Karpas-422 (cell line): ENCODE data around the gene GDNF. TPM values are rescaled to one million over a fixed set of nuclear protein-coding genes. Genes with fewer than 3 reads are reported as not detected.

ENCODE experiments used
- DNase-seq: peaks from one replicate; pipeline ENCODE4 v3.0.0-alpha.2; 2015
- H2AFZ ChIP-seq: fragments of 200-600 bp; sonication (generic); 2 replicates; pipeline ENCODE4 v1.6.1; 2014; ENCODE audit warnings: antibody characterized with exemption, low read length, mixed read lengths
- H3K27ac ChIP-seq: fragments of 200-600 bp; sonication (generic); 2 replicates; pipeline ENCODE4 v1.5.1; 2014; ENCODE audit warnings: mild to moderate bottlenecking, low read length, moderate library complexity
- H3K27me3 ChIP-seq: fragments of 200-600 bp; sonication (generic); 2 replicates; pipeline ENCODE4 v1.6.1; 2014; ENCODE audit warnings: low read length, mixed read lengths
- H3K36me3 ChIP-seq: fragments of 200-600 bp; sonication (generic); 2 replicates; pipeline ENCODE4 v1.6.1; 2014; ENCODE audit warnings: low read length, mixed read lengths; ENCODE audit not compliant: insufficient read depth
- H3K4me1 ChIP-seq: fragments of 200-600 bp; sonication (generic); 2 replicates; pipeline ENCODE4 v1.6.1; 2014; ENCODE audit warnings: mild to moderate bottlenecking, low read length, mixed read lengths
- H3K4me2 ChIP-seq: fragments of 200-600 bp; sonication (generic); 2 replicates; pipeline ENCODE4 v1.6.1; 2014; ENCODE audit warnings: low read length, low read depth, mild to moderate bottlenecking; ENCODE audit not compliant: poor library complexity, severe bottlenecking
- H3K4me3 ChIP-seq: fragments of 200-600 bp; sonication (generic); 2 replicates; pipeline ENCODE4 v1.5.1; 2014; ENCODE audit warnings: mild to moderate bottlenecking, antibody characterized with exemption, low read length, mixed read lengths
- H3K79me2 ChIP-seq: fragments of 200-600 bp; sonication (generic); 2 replicates; pipeline ENCODE4 v1.6.1; 2014; ENCODE audit warnings: mild to moderate bottlenecking, low read length, mixed read lengths
- H3K9ac ChIP-seq: fragments of 200-600 bp; sonication (generic); 2 replicates; pipeline ENCODE4 v1.6.0; 2014; ENCODE audit warnings: low read length
- H3K9me2 ChIP-seq: fragments of 200-600 bp; sonication (generic), shearing (Covaris generic); replicated peaks from 2 replicates; pipeline ENCODE4 v1.6.0; 2014; ENCODE audit warnings: mild to moderate bottlenecking, low read length, moderate library complexity; ENCODE audit not compliant: insufficient read depth
- H3K9me3 ChIP-seq: fragments of 300-700, 200-600 bp; sonication (generic); 2 replicates; pipeline ENCODE4 v1.6.1; 2014; ENCODE audit warnings: low read length, mixed read lengths
- H4K20me1 ChIP-seq: fragments of 200-600 bp; sonication (generic); 2 replicates; pipeline ENCODE4 v1.6.1; 2014; ENCODE audit warnings: mild to moderate bottlenecking, antibody characterized with exemption, low read length, low read depth; ENCODE audit not compliant: insufficient read depth
- total RNA-seq: library from RNA; depleted of rRNA; stranded (reverse); fragments of >200 nt; shearing (Covaris generic); gene quantifications from 2 replicates; pipeline ENCODE4 v1.2.3, GENCODE V29; 2014; ENCODE audit warnings: low replicate concordance

GDNF gene
- total RNA-seq, 1 experiment from 2014 or later = not detected

- Histone ChIP-seq H2AFZ (no peak overlapping the region), H4K20me1 (no peaks in the 10 kb centered on the region), H3K9ac (no peak overlapping the region), H3K36me3 (no peaks in the 10 kb centered on the region), H3K27ac (no peak overlapping the region), H3K4me1 (no peaks in the 10 kb centered on the region), H3K4me2 (no peak overlapping the region), H3K79me2 (no peaks in the 10 kb centered on the region), H3K4me3 (no peak overlapping the region), H3K27me3 (no peaks in the 10 kb centered on the region), H3K9me3 (no peaks in the 10 kb centered on the region), H3K9me2 (no peaks in the 10 kb centered on the region)
- DNase-seq = no peak
Observed at GRCh38 chr5:37808945-37809344, 30.9 kb downstream of the GDNF start.

GRCh38 chr5:37807621-37808301 lies 32.1 kb downstream of the GDNF start:
- no peak overlapping the region for H3K27ac ChIP-seq

GRCh38 chr5:37807015-37807414 lies 32.8 kb downstream of the GDNF start:
- no peak overlapping the region for H3K9ac ChIP-seq
- H3K27me3 ChIP-seq = no peaks in the 10 kb centered on the region
- no peaks in the 10 kb centered on the region for H4K20me1 ChIP-seq
- no peaks in the 10 kb centered on the region for H3K36me3 ChIP-seq
- H3K9me3 ChIP-seq = no peaks in the 10 kb centered on the region
- H3K79me2 ChIP-seq = no peaks in the 10 kb centered on the region
- no peak for DNase-seq
- no peak overlapping the region for H3K4me3 ChIP-seq
- no peak overlapping the region for H2AFZ ChIP-seq
- H3K4me2 ChIP-seq = no peak overlapping the region
- H3K4me1 ChIP-seq = no peaks in the 10 kb centered on the region
- H3K9me2 ChIP-seq = no peaks in the 10 kb centered on the region
- no peak overlapping the region for H3K27ac ChIP-seq

More at GRCh38 chr5:37807621-37808301, 32.1 kb downstream of the GDNF start:
- Histone ChIP-seq H3K79me2 (no peaks in the 10 kb centered on the region), H3K4me3 (no peak overlapping the region), H4K20me1 (no peaks in the 10 kb centered on the region), H3K9me2 (no peaks in the 10 kb centered on the region), H3K36me3 (no peaks in the 10 kb centered on the region), H3K4me2 (no peak overlapping the region), H3K27me3 (no peaks in the 10 kb centered on the region), H3K9me3 (no peaks in the 10 kb centered on the region), H3K4me1 (no peaks in the 10 kb centered on the region), H3K9ac (no peak overlapping the region), H2AFZ (no peak overlapping the region)
- DNase-seq = no peak

- H3K27me3 ChIP-seq = no peaks in the 10 kb centered on the region
- H2AFZ ChIP-seq = no peak overlapping the region
- no peaks in the 10 kb centered on the region for H4K20me1 ChIP-seq
- no peaks in the 10 kb centered on the region for H3K4me1 ChIP-seq
- no peak for DNase-seq
- no peak overlapping the region for H3K4me2 ChIP-seq
- no peaks in the 10 kb centered on the region for H3K79me2 ChIP-seq
- H3K4me3 ChIP-seq = no peak overlapping the region
- H3K9ac ChIP-seq = no peak overlapping the region
- no peaks in the 10 kb centered on the region for H3K9me3 ChIP-seq
- H3K27ac ChIP-seq = no peak overlapping the region
- H3K36me3 ChIP-seq = no peaks in the 10 kb centered on the region
- no peaks in the 10 kb centered on the region for H3K9me2 ChIP-seq
Observed at GRCh38 chr5:37806476-37806875, 33.4 kb downstream of the GDNF start.

GRCh38 chr5:37806016-37806415 lies 33.8 kb downstream of the GDNF start:
- H3K4me1 ChIP-seq = no peaks in the 10 kb centered on the region
- no peaks in the 10 kb centered on the region for H3K36me3 ChIP-seq
- no peaks in the 10 kb centered on the region for H3K9me3 ChIP-seq
- H3K27me3 ChIP-seq = no peaks in the 10 kb centered on the region
- no peak for DNase-seq
- no peak overlapping the region for H3K4me3 ChIP-seq
- H3K4me2 ChIP-seq = no peak overlapping the region
- no peaks in the 10 kb centered on the region for H3K9me2 ChIP-seq
- H2AFZ ChIP-seq = no peak overlapping the region
- no peaks in the 10 kb centered on the region for H4K20me1 ChIP-seq
- no peak overlapping the region for H3K27ac ChIP-seq
- H3K9ac ChIP-seq = no peak overlapping the region
- H3K79me2 ChIP-seq = no peaks in the 10 kb centered on the region

GRCh38 chr5:37804401-37804800 lies 35.4 kb downstream of the GDNF start:
- Histone ChIP-seq H3K9me3 (no peaks in the 10 kb centered on the region), H3K4me2 (no peak overlapping the region), H3K4me1 (no peaks in the 10 kb centered on the region), H3K27ac (no peak overlapping the region), H3K9me2 (no peaks in the 10 kb centered on the region), H4K20me1 (no peaks in the 10 kb centered on the region), H2AFZ (no peak overlapping the region), H3K36me3 (no peaks in the 10 kb centered on the region), H3K27me3 (no peaks in the 10 kb centered on the region), H3K79me2 (no peaks in the 10 kb centered on the region), H3K4me3 (no peak overlapping the region), H3K9ac (no peak overlapping the region)
- no peak for DNase-seq

GRCh38 chr5:37803487-37803886 lies 36.4 kb downstream of the GDNF start:
- H3K27ac ChIP-seq = no peak overlapping the region
- DNase-seq = no peak
- H3K36me3 ChIP-seq = no peaks in the 10 kb centered on the region
- no peaks in the 10 kb centered on the region for H3K4me1 ChIP-seq
- H3K27me3 ChIP-seq = no peaks in the 10 kb centered on the region
- H4K20me1 ChIP-seq = no peaks in the 10 kb centered on the region
- no peaks in the 10 kb centered on the region for H3K9me3 ChIP-seq
- no peak overlapping the region for H2AFZ ChIP-seq
- H3K4me2 ChIP-seq = no peak overlapping the region
- no peak overlapping the region for H3K9ac ChIP-seq
- H3K79me2 ChIP-seq = no peaks in the 10 kb centered on the region
- no peaks in the 10 kb centered on the region for H3K9me2 ChIP-seq
- no peak overlapping the region for H3K4me3 ChIP-seq

GRCh38 chr5:37801521-37801920 lies 38.3 kb downstream of the GDNF start:
- no peak overlapping the region for H3K4me2 ChIP-seq
- H3K9me2 ChIP-seq = no peaks in the 10 kb centered on the region
- no peak overlapping the region for H2AFZ ChIP-seq
- no peaks in the 10 kb centered on the region for H3K27me3 ChIP-seq
- H4K20me1 ChIP-seq = no peaks in the 10 kb centered on the region
- DNase-seq = no peak
- H3K27ac ChIP-seq = no peak overlapping the region
- no peak overlapping the region for H3K4me3 ChIP-seq
- H3K79me2 ChIP-seq = no peaks in the 10 kb centered on the region
- H3K9me3 ChIP-seq = no peaks in the 10 kb centered on the region
- H3K36me3 ChIP-seq = no peaks in the 10 kb centered on the region
- no peaks in the 10 kb centered on the region for H3K4me1 ChIP-seq
- H3K9ac ChIP-seq = no peak overlapping the region
